DOHH2 (cell line): ENCODE measurements around the gene HS3ST4.

Source experiments
- H3F3A ChIP-seq: fragments of 200-600 bp; sonication (generic), shearing (Covaris generic); 2 replicates; pipeline ENCODE4 v1.6.0; 2016; ENCODE audit warnings: antibody characterized with exemption, mild to moderate bottlenecking; ENCODE audit not compliant: control insufficient read depth, insufficient read depth
- H3K27ac ChIP-seq: fragments of 200-600 bp; sonication (generic); 2 replicates; pipeline ENCODE4 v1.5.1; 2014; ENCODE audit warnings: low read depth, mild to moderate bottlenecking, low read length, moderate library complexity
- H3K27me3 ChIP-seq: fragments of 200-600 bp; sonication (generic); 2 replicates; pipeline ENCODE4 v1.6.1; 2014; ENCODE audit warnings: mild to moderate bottlenecking, low read length, mixed read lengths; ENCODE audit not compliant: control insufficient read depth
- H3K36me3 ChIP-seq: fragments of 200-600 bp; sonication (generic); 2 replicates; pipeline ENCODE4 v1.6.1; 2014; ENCODE audit warnings: mild to moderate bottlenecking, low read length, moderate library complexity, mixed read lengths; ENCODE audit not compliant: control insufficient read depth
- H3K4me1 ChIP-seq: fragments of 200-600 bp; sonication (generic); 2 replicates; pipeline ENCODE4 v1.6.1; 2014; ENCODE audit warnings: mild to moderate bottlenecking, low read length, mixed read lengths; ENCODE audit not compliant: control insufficient read depth
- H3K4me2 ChIP-seq: fragments of 200-600 bp; sonication (generic); 2 replicates; pipeline ENCODE4 v1.6.0; 2014; ENCODE audit warnings: mild to moderate bottlenecking, low read length, moderate library complexity
- H3K4me3 ChIP-seq: fragments of 200-600 bp; sonication (generic); 2 replicates; pipeline ENCODE4 v1.5.1; 2014; ENCODE audit warnings: mild to moderate bottlenecking, low read length, mixed read lengths
- H3K79me2 ChIP-seq: fragments of 200-600 bp; sonication (generic); 2 replicates; pipeline ENCODE4 v1.6.1; 2014; ENCODE audit warnings: mild to moderate bottlenecking, low read length, mixed read lengths; ENCODE audit not compliant: control insufficient read depth
- H3K9me2 ChIP-seq: fragments of 200-600 bp; sonication (generic); replicated peaks from 2 replicates; pipeline ENCODE4 v1.6.1; 2014; ENCODE audit warnings: mild to moderate bottlenecking, low read length, mixed read lengths; ENCODE audit not compliant: control insufficient read depth
- H3K9me3 ChIP-seq: fragments of 200-600 bp; sonication (generic); 2 replicates; pipeline ENCODE4 v1.6.1; 2014; ENCODE audit warnings: antibody characterized with exemption, low read length, mixed read lengths; ENCODE audit not compliant: control insufficient read depth, insufficient read depth
- H4K20me1 ChIP-seq: fragments of 200-600 bp; sonication (generic); 2 replicates; pipeline ENCODE4 v1.6.0; 2014; ENCODE audit warnings: low read depth, mild to moderate bottlenecking, antibody characterized with exemption, low read length, moderate library complexity; ENCODE audit not compliant: control insufficient read depth, insufficient read depth
- EZH2phosphoT487 ChIP-seq: fragments of 200-600 bp; sonication (generic); IDR thresholded peaks from 2 replicates; pipeline ENCODE4 v1.6.1; 2017; ENCODE audit warnings: borderline replicate concordance, mild to moderate bottlenecking, antibody characterized with exemption, low read length, moderate library complexity, mixed read lengths
- TF ChIP-seq, protein P1 (sequence below): fragments of 200-600 bp; sonication (generic); IDR thresholded peaks from one replicate; pipeline ENCODE4 v1.5.1; 2014; ENCODE audit warnings: antibody characterized with exemption, mild to moderate bottlenecking, low read depth, low read length; ENCODE audit not compliant: poor library complexity, severe bottlenecking

Gene HS3ST4

DNA sequence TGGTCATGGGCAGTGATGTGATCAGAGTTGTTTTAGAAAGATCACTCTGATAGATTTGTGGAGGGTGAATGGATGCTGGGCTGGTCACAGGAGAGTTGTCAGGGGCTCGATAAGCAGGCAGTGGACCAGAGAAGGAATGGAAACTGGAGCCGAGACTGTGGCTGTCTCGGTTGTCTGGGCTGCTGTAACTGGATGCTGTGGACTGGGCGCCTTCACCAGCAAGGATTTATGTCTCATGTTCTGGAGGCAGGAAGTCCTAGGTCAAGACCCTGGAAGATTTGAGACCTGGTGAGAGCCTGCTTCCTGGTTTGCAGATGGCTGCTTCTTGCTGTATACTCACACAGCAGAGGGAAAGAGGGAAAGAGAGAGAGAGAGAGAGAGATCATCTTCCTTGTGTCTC lies 203.6 kb downstream of the HS3ST4 start:
- Histone ChIP-seq H3K27ac (no peak overlapping the region), H3K4me1 (no peaks in the 10 kb centered on the region), H4K20me1 (no peaks in the 10 kb centered on the region), H3K9me2 (no peaks in the 10 kb centered on the region), H3K4me2 (no peak overlapping the region), H3K36me3 (no peaks in the 10 kb centered on the region), H3K9me3 (peaks cover 5% of the 10 kb centered on the region; the same call in 1 of the 2 replicates), H3K4me3 (no peak overlapping the region), H3K27me3 (0 out of 2 replicates have a peak, but pooled peaks cover 2% of the 10 kb centered on the region), H3F3A (no peaks in the 10 kb centered on the region), H3K79me2 (no peaks in the 10 kb centered on the region)
- TF ChIP-seq EZH2phosphoT487, result no peak
- TF ChIP-seq, protein P1, sequence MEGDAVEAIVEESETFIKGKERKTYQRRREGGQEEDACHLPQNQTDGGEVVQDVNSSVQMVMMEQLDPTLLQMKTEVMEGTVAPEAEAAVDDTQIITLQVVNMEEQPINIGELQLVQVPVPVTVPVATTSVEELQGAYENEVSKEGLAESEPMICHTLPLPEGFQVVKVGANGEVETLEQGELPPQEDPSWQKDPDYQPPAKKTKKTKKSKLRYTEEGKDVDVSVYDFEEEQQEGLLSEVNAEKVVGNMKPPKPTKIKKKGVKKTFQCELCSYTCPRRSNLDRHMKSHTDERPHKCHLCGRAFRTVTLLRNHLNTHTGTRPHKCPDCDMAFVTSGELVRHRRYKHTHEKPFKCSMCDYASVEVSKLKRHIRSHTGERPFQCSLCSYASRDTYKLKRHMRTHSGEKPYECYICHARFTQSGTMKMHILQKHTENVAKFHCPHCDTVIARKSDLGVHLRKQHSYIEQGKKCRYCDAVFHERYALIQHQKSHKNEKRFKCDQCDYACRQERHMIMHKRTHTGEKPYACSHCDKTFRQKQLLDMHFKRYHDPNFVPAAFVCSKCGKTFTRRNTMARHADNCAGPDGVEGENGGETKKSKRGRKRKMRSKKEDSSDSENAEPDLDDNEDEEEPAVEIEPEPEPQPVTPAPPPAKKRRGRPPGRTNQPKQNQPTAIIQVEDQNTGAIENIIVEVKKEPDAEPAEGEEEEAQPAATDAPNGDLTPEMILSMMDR, result no peak

DNA sequence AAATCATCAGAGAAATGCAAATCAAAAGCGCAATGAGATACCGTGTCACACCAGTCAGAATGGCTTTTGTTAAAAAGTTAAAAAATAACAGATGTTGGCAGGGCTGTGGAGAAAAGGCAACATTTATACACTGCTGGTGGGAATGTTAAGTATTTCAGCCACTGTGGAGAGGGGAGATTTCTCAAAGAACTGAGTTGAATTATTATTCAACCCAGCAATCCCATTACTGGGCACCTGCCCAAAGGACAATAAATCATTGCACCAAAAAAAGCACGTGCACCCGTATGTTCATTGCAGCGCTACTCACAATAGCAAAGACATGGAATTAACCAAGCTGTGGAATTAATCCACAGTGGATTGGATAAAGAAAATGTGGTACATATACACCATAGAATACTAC lies 204.7 kb downstream of the HS3ST4 start:
- Histone ChIP-seq H3K27me3 (0 out of 2 replicates have a peak, but pooled peaks cover 2% of the 10 kb centered on the region), H3K4me2 (no peak overlapping the region), H3K9me2 (no peaks in the 10 kb centered on the region), H3K79me2 (no peaks in the 10 kb centered on the region), H3K4me3 (no peak overlapping the region), H4K20me1 (no peaks in the 10 kb centered on the region), H3K27ac (no peak overlapping the region), H3K9me3 (peaks cover 5% of the 10 kb centered on the region; the same call in 1 of the 2 replicates), H3K4me1 (no peaks in the 10 kb centered on the region), H3K36me3 (no peaks in the 10 kb centered on the region), H3F3A (no peaks in the 10 kb centered on the region)
- TF ChIP-seq, protein P1, result no peak
- TF ChIP-seq EZH2phosphoT487, result no peak

DNA sequence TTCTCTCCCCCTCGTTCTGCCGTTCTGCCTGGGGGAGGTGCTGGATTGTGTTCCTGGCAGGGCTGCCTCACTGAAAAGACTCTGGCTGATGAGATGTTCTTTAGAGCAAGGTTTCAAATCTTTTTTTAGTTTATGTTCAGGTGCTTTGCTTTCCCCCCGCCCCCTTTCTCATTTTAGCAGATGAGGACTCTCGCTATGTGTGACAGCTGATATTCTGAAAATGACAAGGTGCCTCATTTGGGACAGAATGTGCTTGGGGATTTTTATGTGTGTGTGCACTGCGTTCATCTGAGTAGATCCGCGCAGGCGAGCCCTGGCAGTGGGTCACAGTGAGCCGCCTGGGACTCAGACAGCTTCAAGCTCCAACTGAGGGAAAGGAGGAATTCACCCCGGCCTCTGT lies 205.9 kb downstream of the HS3ST4 start:
- H3K9me2 ChIP-seq, result no peaks in the 10 kb centered on the region
- H4K20me1 ChIP-seq, result no peaks in the 10 kb centered on the region
- no peaks in the 10 kb centered on the region for H3F3A ChIP-seq
- peaks cover 5% of the 10 kb centered on the region; the same call in 1 of the 2 replicates for H3K9me3 ChIP-seq
- no peak for TF ChIP-seq EZH2phosphoT487
- H3K4me3 ChIP-seq, result no peak overlapping the region
- H3K4me2 ChIP-seq, result no peak overlapping the region
- no peaks in the 10 kb centered on the region for H3K79me2 ChIP-seq
- 0 out of 2 replicates have a peak, but pooled peaks cover 2% of the 10 kb centered on the region for H3K27me3 ChIP-seq
- no peak overlapping the region for H3K27ac ChIP-seq
- no peaks in the 10 kb centered on the region for H3K36me3 ChIP-seq
- H3K4me1 ChIP-seq, result no peaks in the 10 kb centered on the region

DNA sequence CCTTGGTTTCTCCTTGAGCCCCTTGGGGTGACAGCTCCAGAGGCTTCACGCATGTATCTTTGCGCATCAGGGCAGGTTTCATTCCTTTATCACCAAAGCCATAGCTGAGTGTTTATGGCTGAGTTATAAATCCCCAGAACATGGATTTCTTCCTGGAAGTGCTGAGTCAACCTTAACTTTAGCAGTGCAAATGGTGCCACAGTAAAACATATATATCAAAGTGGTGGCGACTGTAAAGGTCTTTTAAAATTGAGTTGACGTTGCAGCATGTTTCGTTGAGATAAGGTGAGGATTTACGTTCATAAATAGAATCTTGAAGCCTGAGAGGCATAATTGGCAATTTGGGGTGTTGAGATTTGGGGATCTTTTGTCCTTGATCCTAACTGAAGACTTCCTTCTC lies 214.1 kb downstream of the HS3ST4 start:
- TF ChIP-seq, protein P1, result no peak
- no peak for TF ChIP-seq EZH2phosphoT487
- no peaks in the 10 kb centered on the region for H3F3A ChIP-seq
- H3K4me3 ChIP-seq, result no peak overlapping the region
- no peaks in the 10 kb centered on the region for H3K36me3 ChIP-seq
- no peaks in the 10 kb centered on the region for H3K4me1 ChIP-seq
- no peaks in the 10 kb centered on the region for H3K27me3 ChIP-seq
- H3K4me2 ChIP-seq, result no peak overlapping the region
- no peaks in the 10 kb centered on the region for H4K20me1 ChIP-seq
- no peak overlapping the region for H3K27ac ChIP-seq
- H3K9me3 ChIP-seq, result no peaks in the 10 kb centered on the region
- no peaks in the 10 kb centered on the region for H3K79me2 ChIP-seq
- H3K9me2 ChIP-seq, result no peaks in the 10 kb centered on the region
